ENCODE data around the gene SMAD2.
A peak's percentile ranks its signal among the peaks of the same experiment; 100 is the strongest.

The SMAD2 gene

DNA sequence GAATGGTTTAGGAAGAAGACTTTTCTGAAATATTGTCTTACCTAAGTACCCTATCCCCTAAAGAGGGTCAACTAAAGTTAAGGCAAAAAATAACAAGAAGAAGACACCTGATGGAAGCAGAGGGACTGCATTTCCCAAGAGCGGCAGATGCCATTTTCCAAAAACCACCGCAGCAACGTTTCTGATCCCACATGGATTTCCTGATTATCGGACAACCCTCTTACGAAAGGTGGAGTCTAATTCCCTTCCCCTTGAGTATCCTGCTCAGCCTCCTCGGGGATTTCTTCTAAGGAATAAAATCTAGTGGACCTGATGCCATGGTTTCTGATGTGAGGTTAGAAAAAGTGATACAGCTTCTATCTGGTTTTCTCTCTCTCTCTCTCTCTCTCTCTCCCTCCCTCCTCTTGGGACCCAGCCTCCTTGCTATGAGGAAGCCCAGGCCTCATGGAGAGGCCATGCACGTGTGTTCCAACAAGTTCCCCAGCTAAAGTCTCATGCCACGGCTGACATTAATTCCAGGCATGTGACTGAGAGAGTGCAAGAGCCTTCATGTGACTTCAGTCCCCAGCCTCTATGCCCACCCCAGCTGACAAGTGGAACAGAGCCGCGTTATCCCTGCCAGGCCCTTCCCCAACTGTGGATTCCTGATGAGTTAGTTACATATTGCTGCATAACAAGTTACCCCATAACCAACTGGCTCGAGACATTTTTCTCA, 150.3 kb downstream of the SMAD2 start:
- TF ChIP-seq, protein P1, sequence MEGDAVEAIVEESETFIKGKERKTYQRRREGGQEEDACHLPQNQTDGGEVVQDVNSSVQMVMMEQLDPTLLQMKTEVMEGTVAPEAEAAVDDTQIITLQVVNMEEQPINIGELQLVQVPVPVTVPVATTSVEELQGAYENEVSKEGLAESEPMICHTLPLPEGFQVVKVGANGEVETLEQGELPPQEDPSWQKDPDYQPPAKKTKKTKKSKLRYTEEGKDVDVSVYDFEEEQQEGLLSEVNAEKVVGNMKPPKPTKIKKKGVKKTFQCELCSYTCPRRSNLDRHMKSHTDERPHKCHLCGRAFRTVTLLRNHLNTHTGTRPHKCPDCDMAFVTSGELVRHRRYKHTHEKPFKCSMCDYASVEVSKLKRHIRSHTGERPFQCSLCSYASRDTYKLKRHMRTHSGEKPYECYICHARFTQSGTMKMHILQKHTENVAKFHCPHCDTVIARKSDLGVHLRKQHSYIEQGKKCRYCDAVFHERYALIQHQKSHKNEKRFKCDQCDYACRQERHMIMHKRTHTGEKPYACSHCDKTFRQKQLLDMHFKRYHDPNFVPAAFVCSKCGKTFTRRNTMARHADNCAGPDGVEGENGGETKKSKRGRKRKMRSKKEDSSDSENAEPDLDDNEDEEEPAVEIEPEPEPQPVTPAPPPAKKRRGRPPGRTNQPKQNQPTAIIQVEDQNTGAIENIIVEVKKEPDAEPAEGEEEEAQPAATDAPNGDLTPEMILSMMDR (IDR thresholded peaks at IDR 0.05; ENCODE audit: low read depth, low read length, missing control alignments), result no peak
- DNase-seq (ENCODE audit: extremely low read depth, low read depth), result no peak
- no peak overlapping the region for H3K4me3 ChIP-seq (replicated peaks; ENCODE audit: low read depth, low read length)

GRCh38 chr18:47779381-47779780, 151.1 kb downstream of the SMAD2 start:
- no peak overlapping the region for H3K4me3 ChIP-seq (replicated peaks; ENCODE audit: low read depth, low read length)
- TF ChIP-seq, protein P1 (IDR thresholded peaks at IDR 0.05; ENCODE audit: low read depth, low read length, missing control alignments), result no peak
- DNase-seq (ENCODE audit: extremely low read depth, low read depth), result no peak

- no peak overlapping the region for H3K4me3 ChIP-seq (replicated peaks; ENCODE audit: low read depth, low read length)
- TF ChIP-seq, protein P1 (IDR thresholded peaks at IDR 0.05; ENCODE audit: low read depth, low read length, missing control alignments), result no peak
- DNase-seq (ENCODE audit: extremely low read depth, low read depth), result no peak
These were observed 152.8 kb downstream of the SMAD2 start for GRCh38 chr18:47777626-47778025.

- no peak for DNase-seq (ENCODE audit: extremely low read depth, low read depth)
- TF ChIP-seq, protein P1 (IDR thresholded peaks at IDR 0.05; ENCODE audit: low read depth, low read length, missing control alignments), result no peak
- no peak overlapping the region for H3K4me3 ChIP-seq (replicated peaks; ENCODE audit: low read depth, low read length)
These were observed 154.5 kb downstream of the SMAD2 start for GRCh38 chr18:47775961-47776360.

DNA sequence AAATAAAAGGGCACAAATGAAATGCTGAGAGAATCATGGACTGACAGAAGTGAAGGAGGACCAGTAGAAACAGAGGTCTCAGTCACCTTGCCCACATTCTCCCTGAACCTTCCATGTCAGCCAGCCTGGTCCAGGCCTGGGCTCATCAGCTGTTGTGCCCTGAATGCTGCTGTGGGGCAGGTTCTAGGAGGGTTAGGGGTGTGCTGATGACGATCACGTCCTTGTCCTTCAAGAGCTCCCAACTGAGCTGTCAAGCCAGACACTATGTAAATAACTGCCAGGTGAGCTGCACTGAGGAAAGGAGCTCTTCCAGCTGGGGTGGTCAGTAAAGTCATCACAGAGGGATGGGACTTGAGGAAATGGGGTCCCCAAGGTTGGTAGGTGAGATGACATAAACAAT, 156.5 kb downstream of the SMAD2 start:
- TF ChIP-seq, protein P1 (IDR thresholded peaks at IDR 0.05; ENCODE audit: low read depth, low read length, missing control alignments), result no peak
- no peak for DNase-seq (ENCODE audit: extremely low read depth, low read depth)
- H3K4me3 ChIP-seq (replicated peaks; ENCODE audit: low read depth, low read length), result no peak overlapping the region

- TF ChIP-seq, protein P1 (IDR thresholded peaks at IDR 0.05; ENCODE audit: low read depth, low read length, missing control alignments), result peak; percentile 77
- no peak overlapping the region for H3K4me3 ChIP-seq (replicated peaks; ENCODE audit: low read depth, low read length)
- no peak for DNase-seq (ENCODE audit: extremely low read depth, low read depth)
These were observed 157.8 kb downstream of the SMAD2 start for GRCh38 chr18:47772374-47773248.

Data from HFF-Myc (cell line).